Measurements from ENCODE around the gene TMEM174. TPM values are rescaled to one million over a fixed set of nuclear protein-coding genes. Genes with fewer than 3 reads are reported as not detected.

Gene TMEM174
- total and polyA plus RNA-seq, 2 of the 4 experiments (the other 2 are of a cell fraction), result not detected

- no peak overlapping the region for H2BK20ac ChIP-seq (ENCODE audit: low read depth, low read length)
- intact Hi-C loops (cut with micrococcal nuclease), result no loop called here
- in situ Hi-C loops (cut with MboI; ENCODE audit: low sequenced_read_pairs), result no loop called here
- H3K36me3 ChIP-seq (ENCODE audit: control insufficient read depth, insufficient read depth, low read length), result no peaks in the 10 kb centered on the region
- H3K4me2 ChIP-seq (ENCODE audit: low read depth, low read length), result no peak overlapping the region
- dilution Hi-C loops (cut with HindIII; ENCODE audit: low sequenced_read_pairs, unreplicated experiment), result no loop called here
- H2AFZ ChIP-seq (replicated peaks; ENCODE audit: low read length, poor library complexity), result no peak overlapping the region
- no peak for TF ChIP-seq MAFK (IDR thresholded peaks at IDR 0.05; ENCODE audit: low read depth, low read length)
- no peak for TF ChIP-seq MAZ (IDR thresholded peaks at IDR 0.05; ENCODE audit: borderline replicate concordance, low read depth, low read length)
- TF ChIP-seq CEBPB (IDR thresholded peaks at IDR 0.05; ENCODE audit: low read depth, low read length), result no peak
- TF ChIP-seq CHD1 (IDR thresholded peaks at IDR 0.05; ENCODE audit: low read depth, low read length), result no peak
- TF ChIP-seq USF2 (IDR thresholded peaks at IDR 0.05; ENCODE audit: low read depth, low read length), result no peak
- no peak for TF ChIP-seq NFE2L2 (IDR thresholded peaks at IDR 0.05; ENCODE audit: low read depth, low read length)
- no peak for TF ChIP-seq RCOR1 (IDR thresholded peaks at IDR 0.05; ENCODE audit: insufficient replicate concordance, low read length)
- no peak for TF ChIP-seq BHLHE40 (IDR thresholded peaks at IDR 0.05; ENCODE audit: low read depth, low read length)
- TF ChIP-seq RFX5 (IDR thresholded peaks at IDR 0.05; ENCODE audit: low read depth, low read length), result no peak
- TF ChIP-seq FOS (IDR thresholded peaks at IDR 0.05; ENCODE audit: low read depth, low read length), result no peak
- H2BK120ac ChIP-seq (ENCODE audit: low read depth, low read length), result no peak overlapping the region
- no peaks in the 10 kb centered on the region for H4K20me1 ChIP-seq (ENCODE audit: insufficient read depth, low read length)
- H3K9me1 ChIP-seq (ENCODE audit: insufficient read depth, low read length), result no peaks in the 10 kb centered on the region
- H3K23ac ChIP-seq (ENCODE audit: low read depth, low read length), result no peak overlapping the region
- ATAC-seq (ENCODE audit: low read depth), result no peak
- H2BK5ac ChIP-seq (ENCODE audit: low read depth, low read length, poor library complexity, severe bottlenecking), result no peak overlapping the region
- H4K91ac ChIP-seq (ENCODE audit: insufficient read depth, low read depth, low read length), result no peak overlapping the region
- no peak overlapping the region for H4K8ac ChIP-seq (ENCODE audit: low read depth in 2 of 2, low read length in 2 of 2)
- WGBS, 2 experiments (ENCODE audit: extremely low coverage in 2 of 2, insufficient read length in 1 of 2), result no CpG with 5 or more reads among the region's 4 CpGs
- H3K56ac ChIP-seq (ENCODE audit: extremely low read depth, insufficient read depth, low read length), result no peak overlapping the region
- no peak overlapping the region for H3K14ac ChIP-seq (replicated peaks; ENCODE audit: low read depth, low read length)
- no peak overlapping the region for H3K4ac ChIP-seq (ENCODE audit: low read depth, low read length)
- H2AK5ac ChIP-seq (ENCODE audit: low read depth, low read length), result no peak overlapping the region
- H3K27me3 ChIP-seq (ENCODE audit: control insufficient read depth, insufficient read depth, low read length), result peaks cover 15% of the 10 kb centered on the region
- H3K27ac ChIP-seq (ENCODE audit: insufficient read depth, low read length), result no peak overlapping the region
- H3K18ac ChIP-seq (ENCODE audit: low read depth, low read length), result no peak overlapping the region
- DNase-seq, result no peak
- no peak overlapping the region for H4K5ac ChIP-seq (ENCODE audit: low read depth, low read length)
- H3K79me1 ChIP-seq (ENCODE audit: low read depth in 1 of 2, low read length in 2 of 2), result no peaks in the 10 kb centered on the region
- H3K9ac ChIP-seq (ENCODE audit: low read depth, low read length), result no peak overlapping the region
- H3K4me1 ChIP-seq (ENCODE audit: control insufficient read depth, insufficient read depth, low read length), result no peaks in the 10 kb centered on the region
- no peak overlapping the region for H2BK15ac ChIP-seq (ENCODE audit: low read depth, low read length)
- ChIA-PET CTCF (no interaction called here), POLR2A (ENCODE audit: unreplicated experiment) (no interaction called here)
- H3K9me3 ChIP-seq (ENCODE audit: control insufficient read depth, insufficient read depth, low read length), result no peaks in the 10 kb centered on the region
- BruUV-seq (replicated peaks), result no TSS peak
- H3K4me3 ChIP-seq (ENCODE audit: insufficient read depth, low read depth, low read length), result no peak overlapping the region
- no peak overlapping the region for H2AK9ac ChIP-seq (replicated peaks; ENCODE audit: low read depth, low read length, poor library complexity)
Measured at GRCh38 chr5:73160239-73160671, 12.7 kb upstream of the TMEM174 start.

Data from IMR-90 (cell line).